Bone marrow (tissue), 2 donors: ENCODE results near the gene RBBP8.
A peak's percentile ranks its signal among the peaks of the same experiment; 100 is the strongest.
"Not testable (repeated sequence)": the region's sequence is repeated elsewhere in the genome, so short reads cannot be mapped to it uniquely, and the experiment has no call there.

Source experiments
- DNase-seq, 2 donors: peaks; one replicate each; lab custom pipeline; 2025; lab: John Stamatoyannopoulos, UW

The RBBP8 gene

DNA sequence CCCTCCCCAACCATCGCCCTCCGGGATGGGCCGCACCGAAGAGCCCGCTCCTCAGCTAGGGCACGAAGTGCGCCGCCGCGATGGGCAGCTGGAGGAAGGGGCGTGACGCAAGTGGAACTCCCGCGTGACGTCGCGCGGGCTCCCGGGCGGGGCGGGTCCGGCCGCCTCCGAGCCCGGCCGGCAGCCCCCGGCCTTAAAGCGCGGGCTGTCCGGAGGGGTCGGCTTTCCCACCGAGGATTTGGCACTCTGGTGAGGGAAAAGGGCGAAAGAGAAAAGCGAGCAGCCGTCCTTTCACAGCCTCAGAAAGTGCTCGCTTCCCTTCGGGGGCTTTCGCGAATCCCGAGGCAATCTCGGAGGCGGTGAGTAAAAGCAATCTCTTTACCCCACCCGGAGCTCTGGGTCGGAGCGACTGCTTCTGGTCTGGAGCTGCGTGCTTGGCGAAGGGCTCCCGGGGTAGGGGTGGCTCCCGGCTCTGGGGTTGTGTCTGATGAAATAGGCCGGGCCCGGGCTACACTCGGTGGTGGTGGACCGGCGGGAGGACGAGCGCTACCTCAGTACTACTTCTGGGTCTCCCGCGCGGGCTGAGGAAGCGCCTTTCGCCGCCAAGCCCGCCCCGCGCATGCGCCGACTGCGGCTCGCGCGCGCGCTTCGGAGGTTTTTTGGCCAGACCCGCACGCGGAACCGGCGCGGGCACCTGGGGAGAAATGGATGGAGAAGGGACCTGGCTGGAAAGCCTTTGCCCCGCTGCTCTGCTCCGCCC, at the start of gene RBBP8:
Gene RBBP8 (plus strand): TSS at position 123 of the 760 bp plus-strand sequence. CDS start 3,524 bp downstream, outside the sequence.
- peak; percentile 57 to 97 for DNase-seq

GRCh38 chr18:22883827-22884226, 49.3 kb upstream of the RBBP8 start:
- DNase-seq: no peak

GRCh38 chr18:22885694-22886093, 47.4 kb upstream of the RBBP8 start:
- DNase-seq: not testable (repeated sequence)

DNA sequence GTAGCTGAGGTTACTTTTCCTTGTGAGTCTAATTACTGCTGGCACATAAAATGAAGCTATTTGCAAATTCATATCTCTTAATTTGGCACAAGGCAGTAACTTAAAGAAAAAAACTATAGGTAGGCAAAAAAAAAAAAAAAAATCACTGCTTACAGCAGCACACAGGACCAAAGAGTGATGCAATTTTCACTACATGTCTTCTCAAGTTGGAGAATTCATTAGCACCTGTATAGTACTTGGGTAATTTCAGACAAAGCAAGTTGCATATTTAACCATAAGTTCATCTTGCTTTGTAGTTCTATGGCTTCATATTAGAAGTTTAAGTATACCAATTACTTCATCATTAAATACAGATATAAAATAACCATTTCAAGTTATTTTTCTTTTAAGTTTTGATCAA, 33.7 kb upstream of the RBBP8 start:
- no peak for DNase-seq

DNA sequence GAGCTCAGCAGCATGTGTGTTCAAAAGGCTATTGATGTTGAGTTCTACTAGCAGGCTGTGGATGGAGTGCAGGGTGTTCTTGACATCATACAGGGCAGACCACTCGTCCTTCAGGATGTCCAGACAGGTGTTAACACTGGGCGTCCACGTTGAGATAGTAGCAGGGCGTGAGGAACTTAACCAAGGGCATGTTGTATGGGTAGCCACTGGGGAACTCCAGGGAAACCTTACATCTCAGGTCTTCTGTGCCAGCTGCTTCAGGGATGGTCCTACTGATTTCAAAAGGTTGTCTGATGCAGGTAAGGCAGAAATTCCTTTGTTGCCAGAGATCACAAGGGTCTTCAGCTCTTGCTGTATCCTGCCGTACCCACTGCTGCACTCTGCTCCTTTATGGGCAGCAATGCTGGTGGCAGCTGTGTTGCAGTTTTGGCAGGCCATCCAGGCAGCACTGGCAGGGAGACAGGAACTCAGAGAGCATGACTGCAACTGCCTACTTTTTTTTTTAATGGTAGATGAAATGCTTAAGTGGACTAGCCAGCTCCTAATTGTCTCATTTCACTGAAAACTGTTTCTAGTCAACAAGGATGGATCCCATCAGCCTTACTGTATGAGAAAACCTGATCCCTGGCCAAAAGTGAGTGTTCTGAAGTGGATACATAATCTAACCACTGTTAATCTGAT, 32.4 kb upstream of the RBBP8 start:
- DNase-seq: no peak

DNA sequence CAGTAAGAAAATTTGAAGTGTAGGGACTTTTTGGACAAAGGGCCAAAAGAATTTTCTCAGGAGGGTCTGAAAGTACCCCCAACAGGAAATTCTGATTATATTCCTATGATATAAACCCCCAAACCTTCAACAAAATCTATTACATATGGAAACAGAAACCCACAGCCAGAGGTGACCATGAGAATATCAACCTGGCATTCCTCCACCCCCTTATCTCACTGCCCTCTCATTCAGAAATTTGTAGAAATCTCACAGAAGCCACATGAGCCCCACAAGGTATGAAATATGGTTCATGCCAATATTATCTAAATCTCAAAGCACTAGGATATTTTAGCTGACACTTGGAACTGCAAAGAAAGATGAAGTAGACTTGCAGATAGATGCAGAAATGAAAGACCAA, 31.0 kb upstream of the RBBP8 start:
- no peak for DNase-seq

DNA sequence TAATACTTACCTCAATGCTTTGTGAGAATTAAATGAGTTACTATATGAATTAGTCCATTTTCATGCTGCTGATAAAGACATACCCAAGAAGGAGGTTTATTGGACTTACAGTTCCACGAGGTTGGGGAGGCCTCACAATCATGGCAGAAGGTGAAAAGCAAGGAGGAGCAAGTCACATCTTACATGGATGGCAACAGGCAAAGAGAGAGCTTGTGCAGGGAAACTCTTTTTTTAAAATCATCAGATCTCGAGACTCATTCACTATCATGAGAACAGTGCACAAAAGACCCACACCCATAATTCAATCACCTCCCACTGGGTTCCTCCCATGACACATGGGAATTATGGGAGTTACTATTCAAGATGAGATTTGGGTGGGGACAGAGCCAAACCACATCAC, 29.9 kb upstream of the RBBP8 start:
- not testable (repeated sequence) for DNase-seq

DNA sequence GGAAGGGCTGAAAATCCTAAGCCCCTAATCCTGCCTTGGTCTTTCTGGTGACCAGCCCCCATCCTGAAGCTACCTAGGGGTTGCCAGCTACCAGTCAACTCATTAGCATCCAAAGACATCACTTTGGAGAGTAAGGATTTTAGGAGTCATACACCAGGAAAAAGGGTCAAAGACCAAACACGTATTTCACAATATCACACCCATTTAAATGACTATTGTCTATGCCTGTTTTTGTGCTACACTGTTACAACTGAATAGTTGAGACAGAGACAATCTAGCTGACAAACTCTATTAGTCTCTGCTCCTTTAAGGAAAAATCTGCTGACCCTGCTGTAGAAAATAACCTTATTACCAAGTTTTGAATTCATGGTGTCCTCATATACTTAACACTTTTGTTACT, 21.0 kb upstream of the RBBP8 start:
- no peak for DNase-seq

- DNase-seq: no peak
Observed at GRCh38 chr18:22912835-22913234, 20.3 kb upstream of the RBBP8 start.

DNA sequence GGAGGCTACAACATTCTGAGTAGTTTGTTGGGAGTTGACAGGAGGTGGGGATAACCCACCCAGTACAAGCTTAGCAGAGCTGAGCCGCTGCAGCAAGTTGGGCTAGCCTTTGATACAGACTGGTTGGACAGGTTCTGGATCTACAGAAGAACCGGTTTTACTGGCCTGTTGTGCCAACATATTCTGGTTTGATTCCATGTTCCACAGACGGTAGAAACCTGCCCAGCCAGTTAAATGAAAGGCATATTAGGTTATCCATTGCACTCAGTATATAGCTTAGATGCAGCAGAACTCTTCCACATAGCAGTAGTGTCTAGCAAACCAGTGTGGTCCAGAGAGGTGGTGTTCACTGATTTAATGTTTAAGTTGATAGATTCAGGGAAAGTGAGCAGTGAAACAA, 19.3 kb upstream of the RBBP8 start:
- DNase-seq: no peak

DNA sequence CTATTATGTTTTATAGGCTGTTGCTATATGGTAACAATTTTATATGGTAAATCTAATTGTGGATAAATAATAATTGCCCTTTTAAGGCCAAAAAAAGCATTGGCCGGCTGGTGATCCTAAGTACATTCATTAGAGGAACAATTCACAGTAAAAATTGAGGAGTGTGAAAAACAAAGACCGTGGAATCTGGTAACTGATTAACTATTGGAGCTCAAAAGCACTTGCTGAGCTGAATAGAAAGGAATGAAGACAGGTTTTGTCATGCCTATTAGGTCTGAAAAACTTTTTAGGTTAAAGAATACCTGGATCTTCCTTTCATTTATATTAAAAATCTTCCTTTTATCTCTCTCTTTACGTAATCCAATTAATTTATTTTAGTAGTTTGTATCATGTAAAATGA, 18.5 kb upstream of the RBBP8 start:
- DNase-seq: no peak

GRCh38 chr18:22915337-22915736, 17.8 kb upstream of the RBBP8 start:
- DNase-seq: no peak

GRCh38 chr18:22921772-22922171, 11.4 kb upstream of the RBBP8 start:
- DNase-seq: no peak

GRCh38 chr18:22924589-22924988, 8.5 kb upstream of the RBBP8 start:
- no peak for DNase-seq

DNA sequence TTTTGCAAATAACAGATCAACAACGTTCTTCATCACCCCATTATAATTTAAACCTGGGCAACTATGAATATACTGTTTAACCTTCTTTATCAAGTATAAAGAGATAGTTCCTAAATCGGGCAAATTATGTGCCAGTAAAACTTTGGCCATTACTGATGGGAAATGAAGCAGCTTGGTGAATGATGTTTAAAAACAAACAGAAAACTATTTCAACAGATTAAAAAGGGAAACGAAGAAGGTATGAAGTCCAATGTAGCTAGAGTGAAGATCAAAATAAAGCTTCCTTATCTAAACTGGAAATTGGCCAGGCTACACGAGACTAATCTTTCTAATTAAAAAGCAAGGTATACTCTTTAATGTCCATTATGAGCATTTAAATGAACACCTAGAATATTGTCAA, 6.7 kb upstream of the RBBP8 start:
- no peak for DNase-seq

DNA sequence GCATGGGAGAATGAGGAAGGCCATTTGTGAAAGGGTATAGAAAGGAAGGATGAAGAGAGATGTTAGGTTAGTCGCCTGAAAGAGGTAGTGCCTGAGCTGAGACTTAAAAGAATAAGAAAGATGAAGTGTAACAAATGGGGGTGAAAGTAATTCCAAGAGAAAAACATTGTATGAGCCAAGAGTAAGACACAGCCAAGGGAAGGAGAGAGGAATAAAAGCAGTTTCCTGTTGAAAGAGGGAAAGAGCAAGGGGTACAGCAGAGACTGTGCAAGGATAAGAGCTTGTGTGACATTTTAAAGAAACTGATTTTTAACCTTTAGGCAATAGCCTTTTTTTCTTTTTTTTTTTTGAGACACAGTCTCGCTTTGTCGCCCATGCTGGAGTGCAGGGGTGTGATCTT, 4.8 kb upstream of the RBBP8 start:
- DNase-seq: no peak

GRCh38 chr18:22930089-22930713, 2.9 kb upstream of the RBBP8 start:
- peak; percentile 1 to 48 for DNase-seq

- DNase-seq: no peak
Observed at GRCh38 chr18:22932885-22933205, 283 bp upstream of the RBBP8 start.

DNA sequence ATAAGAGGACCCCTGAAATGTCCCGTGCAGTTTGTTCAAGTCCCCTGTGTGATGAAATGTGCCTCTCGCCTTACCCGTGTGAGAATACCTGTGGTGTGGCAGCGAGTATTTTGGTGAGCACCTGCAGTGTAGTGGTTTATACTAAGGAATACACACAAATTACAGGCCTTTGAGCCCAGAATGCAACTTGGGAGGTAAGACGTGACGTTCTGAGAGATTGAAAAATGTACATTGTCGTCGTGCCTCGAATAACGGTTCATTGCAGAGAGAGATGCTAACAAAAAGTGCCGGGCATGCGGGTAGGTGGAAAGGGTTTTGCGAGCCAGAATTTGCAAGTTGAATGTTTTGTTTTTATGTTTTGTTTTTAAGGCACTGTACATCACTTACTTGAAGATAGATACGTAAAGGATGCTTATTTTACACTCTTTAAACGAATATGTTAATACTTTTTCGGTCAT, 867 bp downstream of the RBBP8 start:
- no peak for DNase-seq

DNA sequence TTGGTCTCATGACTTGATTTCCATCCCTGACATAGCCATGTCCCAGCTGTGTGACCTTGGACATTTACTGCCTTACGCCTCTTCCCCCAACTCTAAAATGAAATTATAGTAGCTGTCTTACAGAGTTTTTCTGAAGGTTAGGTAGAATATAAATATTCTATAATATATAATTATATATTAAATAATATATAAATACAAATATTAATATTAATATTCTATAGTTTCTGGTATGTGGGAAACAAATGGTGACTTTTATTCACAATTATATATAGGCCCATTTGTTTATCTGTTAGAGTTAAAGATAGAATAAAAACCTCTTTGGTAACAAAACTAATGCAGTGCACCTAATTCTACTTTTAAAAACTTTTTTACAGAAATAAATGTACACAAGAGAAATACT, 1.7 kb downstream of the RBBP8 start:
- no peak for DNase-seq

DNA sequence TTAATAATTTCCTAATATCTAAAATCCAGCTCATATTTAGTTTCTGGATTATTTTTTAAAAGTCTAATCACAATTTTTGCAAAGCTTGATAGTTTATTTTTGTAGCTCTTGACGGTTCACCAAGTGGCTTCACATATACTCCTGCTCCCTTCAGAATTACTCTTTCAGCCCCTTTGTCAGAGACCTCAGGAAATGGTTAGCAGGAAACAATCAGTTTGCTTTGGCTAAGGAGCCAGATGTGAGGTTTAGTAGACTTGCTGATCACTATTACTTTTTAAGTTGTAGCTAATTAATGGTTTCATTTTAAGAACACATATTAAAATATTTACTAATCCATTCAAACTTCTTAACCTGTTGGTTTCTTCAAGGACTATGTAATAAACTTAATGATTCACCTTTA, 2.3 kb downstream of the RBBP8 start:
- DNase-seq: no peak

GRCh38 chr18:22936515-22936914, 3.4 kb downstream of the RBBP8 start:
- no peak for DNase-seq

DNA sequence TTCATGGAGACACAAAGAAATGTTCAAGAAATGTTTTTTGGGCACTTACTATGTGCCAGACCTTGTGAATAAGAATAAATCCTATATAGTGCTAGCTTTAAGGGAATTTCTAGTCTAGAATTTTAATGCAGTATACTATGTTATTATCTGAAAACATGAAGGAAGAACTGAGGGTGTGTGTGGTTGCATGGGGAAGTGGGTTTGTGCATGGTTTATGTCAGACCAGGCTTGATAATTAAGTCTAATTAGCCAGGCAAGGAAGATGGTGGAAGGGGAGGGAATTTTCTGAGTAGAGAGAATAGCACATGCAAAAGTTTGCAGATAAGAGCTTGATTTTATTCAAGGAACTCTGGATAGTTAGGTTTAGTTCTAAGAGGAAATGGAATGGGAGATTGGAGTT, 6.5 kb downstream of the RBBP8 start:
- no peak for DNase-seq
